Type B pancreatic cell (in vitro differentiated cells): ENCODE results near the gene DIO1. TPM values are rescaled to one million over a fixed set of nuclear protein-coding genes. Genes with fewer than 3 reads are reported as not detected.
A peak's percentile ranks its signal among the peaks of the same experiment; 100 is the strongest.
"Not testable (repeated sequence)": the region's sequence is repeated elsewhere in the genome, so short reads cannot be mapped to it uniquely, and the experiment has no call there.

Experiments used
- DNase-seq: peaks from one replicate; pipeline ENCODE4 v3.0.0; 2021; ENCODE audit warnings: mixed read lengths; ENCODE audit not compliant: unreplicated experiment; ENCODE audit errors: extremely low spot score
- H3K27ac Mint-ChIP-seq: 2 replicates; pipeline ENCODE4 v1.8.0; 2021; ENCODE audit warnings: mild to moderate bottlenecking, mixed read lengths
- H3K27me3 Mint-ChIP-seq: 2 replicates; pipeline ENCODE4 v1.8.0; 2021; ENCODE audit warnings: mixed read lengths
- H3K36me3 Mint-ChIP-seq: 2 replicates; pipeline ENCODE4 v1.8.0; 2021; ENCODE audit warnings: mixed read lengths
- H3K4me1 Mint-ChIP-seq: one replicate; pipeline ENCODE4 v1.8.0; 2021; ENCODE audit warnings: mixed read lengths; ENCODE audit not compliant: unreplicated experiment
- H3K4me3 Mint-ChIP-seq: 2 replicates; pipeline ENCODE4 v1.8.0; 2021; ENCODE audit warnings: mild to moderate bottlenecking, mixed read lengths
- H3K9me3 Mint-ChIP-seq: 2 replicates; pipeline ENCODE4 v1.8.0; 2021; ENCODE audit warnings: mixed read lengths
- total RNA-seq: library from RNA; stranded (reverse); gene quantifications from 2 replicates; pipeline ENCODE4 v1.2.1, GENCODE V29; 2021; ENCODE audit warnings: low replicate concordance
- TF ChIP-seq, protein P1 (sequence below): fragments of 200-600 bp; sonication (generic); conservative IDR thresholded peaks from 2 replicates; pipeline ENCODE4 v1.5.0; 2021; ENCODE audit warnings: antibody characterized with exemption, mild to moderate bottlenecking

Gene DIO1
- total RNA-seq, 1 donor from 2014 or later: 6.0 TPM

DNA sequence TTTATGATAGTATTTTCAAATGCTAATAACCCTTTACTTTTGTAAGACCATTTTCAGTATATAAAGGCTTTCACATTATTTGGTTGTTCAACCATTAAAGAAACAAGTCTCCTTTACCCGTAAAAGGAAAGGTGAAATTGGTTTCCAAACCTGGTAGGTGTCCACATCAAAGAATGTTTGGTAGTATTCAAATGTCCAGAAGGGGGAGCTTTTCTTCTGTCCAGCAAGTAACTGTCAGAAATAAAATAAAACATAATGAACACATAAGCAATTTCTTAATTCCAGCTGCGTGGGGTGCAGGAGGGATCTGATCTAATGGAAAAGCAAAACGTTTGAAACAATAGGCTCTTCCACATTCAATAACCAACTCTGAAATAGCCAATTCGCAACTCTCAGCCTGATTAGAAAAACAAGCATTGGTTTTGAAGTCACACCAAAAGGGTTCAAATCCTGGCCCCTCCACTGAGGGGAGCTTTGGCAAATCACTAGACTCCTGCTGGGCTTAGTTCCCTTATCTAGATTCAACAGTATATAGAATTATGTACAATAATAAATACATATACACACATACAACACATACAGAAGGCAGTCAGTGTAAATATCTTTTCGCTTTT is 15.4 kb upstream of the DIO1 start:
- no peak for DNase-seq
- no peaks in the 10 kb centered on the region for H3K9me3 Mint-ChIP-seq

DNA sequence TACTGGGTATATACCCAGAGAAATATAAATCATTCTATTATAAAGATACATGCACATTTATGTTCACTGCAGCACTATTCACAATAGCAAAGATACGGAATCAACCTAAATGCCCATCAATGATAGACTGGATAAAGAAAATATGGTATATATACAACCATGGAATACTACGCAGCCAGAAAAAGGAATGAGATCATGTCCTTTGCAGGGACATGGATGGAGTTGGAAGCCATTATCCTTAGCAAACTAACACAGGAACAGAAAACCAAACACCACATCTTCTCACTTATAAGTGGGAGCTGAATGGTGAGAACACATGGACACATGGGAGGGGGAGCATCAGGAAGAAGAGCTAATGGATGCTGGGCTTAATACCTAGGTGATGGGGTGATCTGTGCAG is 12.1 kb upstream of the DIO1 start:
- H3K27me3 Mint-ChIP-seq, H3K4me1 Mint-ChIP-seq, H3K27ac Mint-ChIP-seq, DNase-seq, H3K4me3 Mint-ChIP-seq, H3K9me3 Mint-ChIP-seq: not testable (repeated sequence)
- peaks cover 14% of the 10 kb centered on the region for H3K36me3 Mint-ChIP-seq

More for the DNA sequence above, 15.4 kb upstream of the DIO1 start:
- Mint-ChIP-seq H3K4me1 (no peaks in the 10 kb centered on the region), H3K36me3 (peaks cover 14% of the 10 kb centered on the region), H3K27me3 (no peaks in the 10 kb centered on the region), H3K4me3 (no peak overlapping the region), H3K27ac (no peak overlapping the region)
- TF ChIP-seq, protein P1, sequence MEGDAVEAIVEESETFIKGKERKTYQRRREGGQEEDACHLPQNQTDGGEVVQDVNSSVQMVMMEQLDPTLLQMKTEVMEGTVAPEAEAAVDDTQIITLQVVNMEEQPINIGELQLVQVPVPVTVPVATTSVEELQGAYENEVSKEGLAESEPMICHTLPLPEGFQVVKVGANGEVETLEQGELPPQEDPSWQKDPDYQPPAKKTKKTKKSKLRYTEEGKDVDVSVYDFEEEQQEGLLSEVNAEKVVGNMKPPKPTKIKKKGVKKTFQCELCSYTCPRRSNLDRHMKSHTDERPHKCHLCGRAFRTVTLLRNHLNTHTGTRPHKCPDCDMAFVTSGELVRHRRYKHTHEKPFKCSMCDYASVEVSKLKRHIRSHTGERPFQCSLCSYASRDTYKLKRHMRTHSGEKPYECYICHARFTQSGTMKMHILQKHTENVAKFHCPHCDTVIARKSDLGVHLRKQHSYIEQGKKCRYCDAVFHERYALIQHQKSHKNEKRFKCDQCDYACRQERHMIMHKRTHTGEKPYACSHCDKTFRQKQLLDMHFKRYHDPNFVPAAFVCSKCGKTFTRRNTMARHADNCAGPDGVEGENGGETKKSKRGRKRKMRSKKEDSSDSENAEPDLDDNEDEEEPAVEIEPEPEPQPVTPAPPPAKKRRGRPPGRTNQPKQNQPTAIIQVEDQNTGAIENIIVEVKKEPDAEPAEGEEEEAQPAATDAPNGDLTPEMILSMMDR: peak; percentile 77

DNA sequence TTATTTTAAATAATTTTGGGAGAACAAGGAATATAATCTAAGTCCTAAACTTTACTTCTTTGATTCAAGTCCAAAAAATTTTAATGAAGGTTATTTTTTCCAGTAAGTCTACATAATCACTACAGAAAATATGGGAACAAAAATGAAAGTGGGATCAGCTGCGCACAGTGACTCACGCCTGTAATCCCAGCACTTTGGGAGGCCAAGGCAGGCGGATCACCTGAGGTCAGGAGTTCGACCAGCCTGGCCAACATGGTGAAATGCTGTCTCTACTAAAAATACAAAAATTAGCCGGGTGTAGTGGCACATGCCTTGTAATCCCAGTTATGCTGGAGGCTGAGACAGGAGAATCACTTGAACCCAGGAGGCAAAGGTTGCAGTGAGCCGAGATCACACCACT is 10.4 kb upstream of the DIO1 start:
- not testable (repeated sequence) for H3K27ac Mint-ChIP-seq, H3K4me3 Mint-ChIP-seq, H3K9me3 Mint-ChIP-seq, H3K27me3 Mint-ChIP-seq, DNase-seq, H3K4me1 Mint-ChIP-seq
- peaks cover 14% of the 10 kb centered on the region for H3K36me3 Mint-ChIP-seq

DNA sequence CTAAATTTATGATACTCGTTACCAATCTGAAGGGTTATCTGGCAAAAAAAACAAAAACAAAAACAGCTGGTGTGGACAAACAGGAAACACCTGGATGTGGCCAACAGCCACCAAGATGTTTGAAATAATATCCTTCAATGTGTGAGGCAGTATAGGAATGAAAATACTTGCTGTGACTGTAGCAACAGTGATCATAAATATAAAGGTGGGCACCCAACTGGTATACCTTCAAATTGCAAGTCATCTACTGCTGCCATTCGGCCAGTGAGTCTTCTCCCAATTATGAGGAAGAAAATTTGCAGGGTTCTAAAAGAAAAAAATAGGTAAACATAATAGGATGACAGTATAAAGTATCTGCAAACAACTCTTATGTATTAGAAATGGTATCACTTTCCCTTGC is 5.3 kb upstream of the DIO1 start:
- no peak for DNase-seq
- Mint-ChIP-seq H3K36me3 (no peaks in the 10 kb centered on the region), H3K27ac (peak overlapping the region; percentile 93), H3K4me1 (peaks cover 16% of the 10 kb centered on the region), H3K27me3 (no peaks in the 10 kb centered on the region), H3K4me3 (peak overlapping the region; percentile 97), H3K9me3 (no peaks in the 10 kb centered on the region)
- TF ChIP-seq, protein P1: no peak

DNA sequence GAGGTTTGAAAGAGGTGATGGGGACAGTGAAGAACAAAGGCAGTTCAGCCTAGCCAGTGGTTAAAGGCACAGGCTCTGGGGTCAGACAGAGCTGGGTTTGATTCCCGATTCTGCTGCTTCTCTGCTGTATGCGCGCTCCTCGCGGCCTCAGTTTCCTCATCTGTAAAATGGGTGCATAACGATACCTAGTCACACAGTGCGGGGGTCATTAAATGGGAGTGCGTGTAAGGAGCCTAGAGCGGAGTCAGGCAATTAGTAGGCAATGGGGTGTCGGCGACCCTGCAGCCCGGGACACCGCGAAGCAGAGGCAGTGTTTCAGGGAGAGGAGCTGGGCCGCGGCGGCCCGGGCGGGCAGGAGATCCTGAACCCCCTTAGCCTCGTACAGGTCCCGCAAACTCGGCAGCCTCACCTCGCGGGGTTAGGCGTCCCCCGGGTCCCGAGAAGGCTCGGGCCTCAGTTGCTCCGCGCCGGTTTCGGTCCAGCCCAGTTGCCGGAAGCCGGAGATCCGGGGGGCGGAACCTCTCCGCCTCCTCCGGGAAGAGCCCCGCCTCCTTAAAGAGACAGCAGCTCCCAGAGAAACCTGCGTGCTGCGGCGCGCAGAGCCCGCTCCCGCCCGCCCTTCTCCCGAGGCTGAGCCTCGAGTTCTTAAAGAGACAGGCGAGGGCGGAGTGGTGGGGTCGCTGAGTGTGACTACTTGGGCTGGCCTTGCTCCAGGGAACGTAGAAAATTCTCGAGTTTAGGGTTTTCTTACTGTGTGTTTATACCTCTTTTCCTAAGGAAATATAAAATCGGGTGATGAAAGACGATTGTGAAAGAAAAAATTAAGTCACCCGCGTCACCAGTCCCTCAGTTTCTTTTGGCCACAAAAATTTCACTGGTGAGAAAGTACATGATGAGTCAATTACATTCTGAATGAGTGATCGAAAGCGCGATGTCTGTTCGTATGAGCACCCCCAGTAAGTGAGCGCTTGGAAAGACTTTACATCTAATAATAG is 4.4 kb upstream of the DIO1 start, which contains the start of gene YIPF1:
Gene YIPF1, minus strand, starts transcription at position 494 of the 995 bp plus-strand sequence. CDS start 860 bp downstream, outside the sequence.
- Mint-ChIP-seq H3K9me3 (no peaks in the 10 kb centered on the region), H3K27ac (peak within 1 kb of the TSS; percentile 93), H3K4me1 (peaks cover 20% of the 10 kb centered on the region), H3K27me3 (no peaks in the 10 kb centered on the region), H3K36me3 (no peaks in the 10 kb centered on the region), H3K4me3 (peak within 1 kb of the TSS; percentile 97)
- peak; percentile 86 for DNase-seq
- TF ChIP-seq, protein P1: no peak

DNA sequence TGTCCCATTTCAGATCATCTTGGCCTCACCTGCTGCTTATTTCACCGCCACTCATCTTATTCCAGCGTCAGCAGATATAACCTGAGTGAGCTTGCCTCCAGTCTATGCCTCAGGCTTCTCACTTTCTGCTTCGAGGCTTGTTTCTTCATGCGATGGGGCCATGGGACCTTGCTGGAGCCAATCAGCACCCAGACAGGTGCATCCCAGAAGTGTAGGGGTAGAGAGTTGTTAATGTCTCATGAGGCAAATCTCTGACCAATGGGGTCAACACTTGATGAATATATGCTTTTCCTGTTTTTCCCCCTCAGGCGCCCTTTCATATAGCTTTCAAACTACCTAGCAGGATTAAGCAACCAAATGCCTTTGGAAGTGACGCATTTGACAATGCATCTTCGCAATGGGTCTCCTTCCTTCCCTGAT is 3.5 kb upstream of the DIO1 start:
- no peaks in the 10 kb centered on the region for H3K9me3 Mint-ChIP-seq
- TF ChIP-seq, protein P1: no peak
- H3K4me3 Mint-ChIP-seq: peak overlapping the region; percentile 97
- H3K4me1 Mint-ChIP-seq: peaks cover 23% of the 10 kb centered on the region
- H3K27me3 Mint-ChIP-seq: no peaks in the 10 kb centered on the region
- peak overlapping the region; percentile 93 for H3K27ac Mint-ChIP-seq
- DNase-seq: no peak
- no peaks in the 10 kb centered on the region for H3K36me3 Mint-ChIP-seq
